ENCODE measurements around the gene PRX. TPM values are rescaled to one million over a fixed set of nuclear protein-coding genes. Genes with fewer than 3 reads are reported as not detected.

The PRX gene
- total RNA-seq, 1 donor from 2014 or later, result 3.3 TPM

DNA sequence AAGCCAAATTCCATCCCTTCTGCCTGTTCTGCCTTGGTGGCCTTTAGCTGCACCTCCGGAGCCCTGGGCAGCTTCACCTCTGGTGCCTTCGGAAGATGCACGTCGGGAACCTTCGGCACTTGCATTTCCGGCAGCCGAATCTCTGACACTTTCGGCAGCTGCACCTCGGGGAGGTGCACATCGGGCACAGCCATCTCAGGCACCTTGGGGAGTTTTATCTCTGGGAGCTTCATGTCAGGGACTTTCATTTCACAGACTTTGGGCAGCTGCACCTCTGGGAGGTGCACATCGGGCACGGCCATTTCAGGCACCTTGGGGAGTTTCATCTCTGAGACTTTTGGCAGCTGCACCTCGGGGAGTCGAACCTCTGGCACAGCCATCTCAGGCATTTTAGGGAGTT, 17.2 kb downstream of the PRX start:
- intact Hi-C loops (cut with DNase I), result no loop called here
- H3K27me3 ChIP-seq, result no peaks in the 10 kb centered on the region
- no peak overlapping the region for H3K4me3 ChIP-seq
- TF ChIP-seq, protein P1, sequence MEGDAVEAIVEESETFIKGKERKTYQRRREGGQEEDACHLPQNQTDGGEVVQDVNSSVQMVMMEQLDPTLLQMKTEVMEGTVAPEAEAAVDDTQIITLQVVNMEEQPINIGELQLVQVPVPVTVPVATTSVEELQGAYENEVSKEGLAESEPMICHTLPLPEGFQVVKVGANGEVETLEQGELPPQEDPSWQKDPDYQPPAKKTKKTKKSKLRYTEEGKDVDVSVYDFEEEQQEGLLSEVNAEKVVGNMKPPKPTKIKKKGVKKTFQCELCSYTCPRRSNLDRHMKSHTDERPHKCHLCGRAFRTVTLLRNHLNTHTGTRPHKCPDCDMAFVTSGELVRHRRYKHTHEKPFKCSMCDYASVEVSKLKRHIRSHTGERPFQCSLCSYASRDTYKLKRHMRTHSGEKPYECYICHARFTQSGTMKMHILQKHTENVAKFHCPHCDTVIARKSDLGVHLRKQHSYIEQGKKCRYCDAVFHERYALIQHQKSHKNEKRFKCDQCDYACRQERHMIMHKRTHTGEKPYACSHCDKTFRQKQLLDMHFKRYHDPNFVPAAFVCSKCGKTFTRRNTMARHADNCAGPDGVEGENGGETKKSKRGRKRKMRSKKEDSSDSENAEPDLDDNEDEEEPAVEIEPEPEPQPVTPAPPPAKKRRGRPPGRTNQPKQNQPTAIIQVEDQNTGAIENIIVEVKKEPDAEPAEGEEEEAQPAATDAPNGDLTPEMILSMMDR (IDR thresholded peaks at IDR 0.05), result no peak
- H3K4me1 ChIP-seq, result no peaks in the 10 kb centered on the region
- H3K36me3 ChIP-seq, result no peaks in the 10 kb centered on the region
- no peak for DNase-seq (ENCODE audit: low spot score in 2 of 2)
- H3K9me3 ChIP-seq, result no peaks in the 10 kb centered on the region
- H3K27ac ChIP-seq, result no peak overlapping the region

DNA sequence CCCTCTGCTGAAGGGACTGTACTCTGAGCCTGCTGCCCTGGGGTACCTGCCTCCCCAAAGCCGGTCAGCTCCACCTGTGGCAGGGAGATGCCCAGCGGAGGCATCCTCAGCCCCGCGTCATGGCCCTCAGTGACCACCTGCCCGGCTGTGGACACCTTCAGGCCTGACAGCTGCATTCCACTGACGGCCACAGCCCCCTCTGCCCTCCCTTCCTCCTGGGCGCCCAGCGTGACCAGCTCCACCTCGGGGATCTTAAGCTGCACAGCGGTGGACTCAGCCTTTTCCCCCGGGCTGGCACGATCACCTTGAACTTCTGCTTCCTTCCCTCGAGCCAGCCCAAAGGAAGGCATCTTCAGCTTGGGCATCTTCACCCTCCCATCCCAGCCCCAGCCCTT, 18.4 kb downstream of the PRX start:
- H3K4me1 ChIP-seq, result no peaks in the 10 kb centered on the region
- intact Hi-C loops (cut with DNase I), result no loop called here
- DNase-seq (ENCODE audit: low spot score in 2 of 2), result no peak
- no peak overlapping the region for H3K4me3 ChIP-seq
- no peaks in the 10 kb centered on the region for H3K27me3 ChIP-seq
- no peaks in the 10 kb centered on the region for H3K9me3 ChIP-seq
- TF ChIP-seq, protein P1 (IDR thresholded peaks at IDR 0.05), result no peak
- H3K27ac ChIP-seq, result no peak overlapping the region
- H3K36me3 ChIP-seq, result no peaks in the 10 kb centered on the region

DNA sequence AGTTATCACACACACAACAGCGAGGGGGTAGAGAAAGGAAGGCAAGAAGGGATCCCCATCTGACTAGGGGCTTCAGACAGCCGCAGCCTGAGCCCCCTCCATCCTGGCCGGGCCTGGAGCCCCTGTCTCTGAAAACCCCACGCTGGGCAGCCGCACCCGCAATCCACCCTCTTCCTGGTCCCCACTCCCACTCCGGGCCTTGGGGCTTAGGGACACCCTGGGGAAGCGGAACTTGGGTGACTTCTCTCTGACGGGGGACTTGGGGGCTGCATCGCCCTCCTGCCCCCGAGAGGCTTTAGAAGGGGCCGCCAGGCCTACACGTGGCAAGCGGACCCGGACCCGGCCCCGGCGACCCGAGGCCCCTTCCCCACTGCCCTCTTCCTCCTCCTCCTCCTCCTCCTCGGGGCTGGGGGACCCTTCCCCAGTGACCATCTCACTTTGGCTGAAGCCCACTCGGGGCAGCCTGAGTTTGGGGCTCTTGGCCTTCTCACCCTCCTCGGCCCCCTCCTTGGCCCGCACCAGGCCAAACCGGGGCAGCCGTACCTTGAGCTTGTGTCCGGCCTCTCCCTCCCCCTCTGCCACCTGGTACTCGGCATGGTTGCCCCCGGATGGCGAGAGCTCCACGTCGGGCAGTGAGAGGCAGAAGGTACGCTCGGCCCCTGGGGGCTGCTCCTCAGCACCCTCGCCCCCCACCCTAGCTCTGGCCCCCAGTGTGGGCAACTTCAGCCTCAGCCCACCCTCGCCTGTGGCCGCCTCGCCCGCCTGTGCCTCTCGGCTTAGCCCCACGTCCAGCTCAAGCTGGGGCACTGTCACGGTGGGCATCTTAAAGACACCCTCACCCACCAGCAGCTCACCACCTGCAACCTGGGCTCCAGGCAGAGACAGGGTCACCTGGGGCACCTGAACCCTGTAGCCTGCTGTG, 19.0 kb downstream of the PRX start:
- no peak overlapping the region for H3K4me3 ChIP-seq
- no peak overlapping the region for H3K27ac ChIP-seq
- intact Hi-C loops (cut with DNase I), result no loop called here
- no peaks in the 10 kb centered on the region for H3K27me3 ChIP-seq
- no peak for DNase-seq (ENCODE audit: low spot score in 2 of 2)
- H3K4me1 ChIP-seq, result no peaks in the 10 kb centered on the region
- no peaks in the 10 kb centered on the region for H3K9me3 ChIP-seq
- no peaks in the 10 kb centered on the region for H3K36me3 ChIP-seq
- TF ChIP-seq, protein P1 (IDR thresholded peaks at IDR 0.05), result no peak

DNA sequence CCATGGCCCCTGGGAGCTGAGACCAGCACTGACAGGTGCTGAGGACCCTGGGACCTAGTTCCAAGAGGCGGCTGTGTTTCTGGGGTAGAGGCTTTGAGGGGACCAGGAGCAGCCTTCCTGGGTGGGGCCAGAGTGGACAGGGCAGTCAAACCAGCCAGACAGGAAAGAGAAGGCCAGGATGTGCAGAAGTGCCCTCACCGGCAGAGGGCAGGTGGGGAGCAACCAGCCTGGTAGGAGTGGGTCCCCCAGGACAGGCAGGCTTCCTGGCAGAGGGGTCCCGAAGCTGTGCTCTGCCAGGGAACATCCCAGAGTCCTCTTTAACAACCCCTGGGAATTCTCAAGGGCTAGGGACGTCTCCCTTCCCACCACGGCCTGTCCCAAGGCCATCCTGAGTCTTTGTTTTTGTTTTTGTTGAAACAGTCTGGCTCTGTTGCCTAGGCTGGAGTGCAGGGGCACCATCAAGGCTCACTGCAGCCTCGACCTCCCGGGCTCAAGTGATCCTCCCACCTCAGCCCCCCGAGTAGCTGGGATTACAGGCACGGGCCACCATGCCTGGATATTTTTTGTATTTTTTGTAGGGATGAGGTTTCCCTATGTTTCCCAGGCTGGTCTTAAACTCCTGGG, 20.2 kb downstream of the PRX start:
- DNase-seq (ENCODE audit: low spot score in 2 of 2), result no peak
- intact Hi-C loops (cut with DNase I), result no loop called here
- TF ChIP-seq, protein P1 (IDR thresholded peaks at IDR 0.05), result peak in 1 of 3 experiments; percentile 12

DNA sequence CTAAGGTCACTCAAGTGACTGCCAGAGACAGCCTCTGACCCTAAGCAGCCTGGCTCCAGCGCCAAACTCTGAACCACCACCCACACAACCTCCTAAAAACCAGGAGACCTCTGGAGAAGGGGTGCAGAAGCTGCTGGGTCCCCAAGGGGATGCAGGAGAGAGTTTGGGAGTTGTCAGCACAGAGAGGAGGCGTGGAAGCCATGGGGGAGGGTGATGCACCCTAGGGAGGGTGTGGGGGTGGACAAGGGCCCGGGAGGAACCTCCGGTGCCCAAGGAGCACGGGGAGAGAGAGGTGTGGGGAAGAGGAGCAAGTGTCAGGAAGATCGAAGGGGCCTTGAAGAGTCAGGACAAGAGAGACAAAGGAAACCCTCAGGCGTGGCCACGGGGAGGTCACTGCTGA, 21.1 kb downstream of the PRX start:
- no peak overlapping the region for H3K27ac ChIP-seq
- TF ChIP-seq, protein P1 (IDR thresholded peaks at IDR 0.05), result no peak
- H3K36me3 ChIP-seq, result no peaks in the 10 kb centered on the region
- no peaks in the 10 kb centered on the region for H3K27me3 ChIP-seq
- no peaks in the 10 kb centered on the region for H3K9me3 ChIP-seq
- no peak for DNase-seq (ENCODE audit: low spot score in 2 of 2)
- H3K4me3 ChIP-seq, result no peak overlapping the region
- intact Hi-C loops (cut with DNase I), result no loop called here
- no peaks in the 10 kb centered on the region for H3K4me1 ChIP-seq

More for the DNA sequence above, 20.2 kb downstream of the PRX start:
- H3K4me1 ChIP-seq, result no peaks in the 10 kb centered on the region
- H3K36me3 ChIP-seq, result no peaks in the 10 kb centered on the region
- H3K9me3 ChIP-seq, result no peaks in the 10 kb centered on the region
- H3K27ac ChIP-seq, result no peak overlapping the region
- H3K4me3 ChIP-seq, result no peak overlapping the region
- no peaks in the 10 kb centered on the region for H3K27me3 ChIP-seq

All from ascending aorta (tissue), 2 donors.